NCI-H748 treated with DMSO at 0.1 percent for 48 hours (cell line): ENCODE results near the gene PGPEP1.
"Not testable (repeated sequence)": the region's sequence is repeated elsewhere in the genome, so short reads cannot be mapped to it uniquely, and the experiment has no call there.

Source experiments
- DNase-seq: peaks from one replicate; lab custom pipeline; 2025; lab: John Stamatoyannopoulos, UW

PGPEP1 gene

GRCh38 chr19:18332917-18333530 is 7.4 kb upstream of the PGPEP1 start:
- no peak for DNase-seq

GRCh38 chr19:18333680-18334079 is 6.7 kb upstream of the PGPEP1 start:
- DNase-seq, result no peak

- DNase-seq, result no peak
These were observed 4.3 kb upstream of the PGPEP1 start for GRCh38 chr19:18336121-18336520.

- DNase-seq, result no peak
These were observed 1.9 kb upstream of the PGPEP1 start for GRCh38 chr19:18338541-18338940.

GRCh38 chr19:18339723-18340122 is 675 bp upstream of the PGPEP1 start:
- DNase-seq, result no peak

GRCh38 chr19:18340990-18341868 is 831 bp downstream of the PGPEP1 start:
- DNase-seq, result no peak

GRCh38 chr19:18342090-18342632 is 1.8 kb downstream of the PGPEP1 start:
- no peak for DNase-seq

- no peak for DNase-seq
These were observed 4.2 kb downstream of the PGPEP1 start for GRCh38 chr19:18344582-18344950.

- DNase-seq, result no peak
These were observed 4.9 kb downstream of the PGPEP1 start for GRCh38 chr19:18345296-18345695.

- no peak for DNase-seq
These were observed 5.7 kb downstream of the PGPEP1 start for GRCh38 chr19:18346091-18346490.

- no peak for DNase-seq
These were observed 7.8 kb downstream of the PGPEP1 start for GRCh38 chr19:18348171-18348570.

- DNase-seq, result not testable (repeated sequence)
These were observed 8.5 kb downstream of the PGPEP1 start for GRCh38 chr19:18348818-18349339.

GRCh38 chr19:18349524-18350128 is 9.2 kb downstream of the PGPEP1 start:
- no peak for DNase-seq

GRCh38 chr19:18350490-18350889 is 10.1 kb downstream of the PGPEP1 start:
- no peak for DNase-seq

- no peak for DNase-seq
These were observed 11.1 kb downstream of the PGPEP1 start for GRCh38 chr19:18351544-18351943.

GRCh38 chr19:18353378-18354005 is 13.1 kb downstream of the PGPEP1 start:
- no peak for DNase-seq

- DNase-seq, result not testable (repeated sequence)
These were observed 14.3 kb downstream of the PGPEP1 start for GRCh38 chr19:18354743-18355142.

- DNase-seq, result no peak
These were observed 16.6 kb downstream of the PGPEP1 start for GRCh38 chr19:18357041-18357440.

GRCh38 chr19:18361646-18362045 is 21.2 kb downstream of the PGPEP1 start:
- DNase-seq, result no peak

- DNase-seq, result no peak
These were observed 22.6 kb downstream of the PGPEP1 start for GRCh38 chr19:18362934-18363542.

- no peak for DNase-seq
These were observed 23.4 kb downstream of the PGPEP1 start for GRCh38 chr19:18363787-18364186.
